Adrenal gland (tissue), 12 donors: ENCODE measurements around the gene UBTD2. TPM values are rescaled to one million over a fixed set of nuclear protein-coding genes. Genes with fewer than 3 reads are reported as not detected.

Source experiments
- DNase-seq, 7 donors: peaks; one replicate each; pipeline ENCODE4 v3.0.0-alpha.2; 2019 to 2020
- H3K27ac ChIP-seq, 5 donors: fragments of 200-600 bp; sonication (generic) in 4 of 5; 1 replicate in 3 of 5; 2 replicates in 2 of 5; pipeline versions ENCODE4 v1.5.1 to v1.8.0; 2016 to 2020; ENCODE audit warnings: mild to moderate bottlenecking in 1 of 5
- H3K27me3 ChIP-seq: fragments of 200-600 bp; 2 replicates; pipeline ENCODE4 v1.8.0; 2021
- H3K36me3 ChIP-seq, 2 donors: fragments of 200-600 bp; replicated peaks in 1 of 2; 1 replicate in 1 of 2; 2 replicates in 1 of 2; pipeline versions ENCODE4 v1.5.1 to v1.8.0; 2018 to 2022
- H3K4me1 ChIP-seq, 2 donors: fragments of 200-600 bp; replicated peaks in 1 of 2; 1 replicate in 1 of 2; 2 replicates in 1 of 2; pipeline versions ENCODE4 v1.5.1 to v1.8.0; 2018 to 2021
- H3K4me3 ChIP-seq, 4 donors: fragments of 200-600 bp; sonication (generic) in 3 of 4; one replicate each; pipeline ENCODE4 v1.5.1; 2016 to 2018
- H3K9me3 ChIP-seq, 3 donors: fragments of 200-600 bp; sonication (generic) in 1 of 3; replicated peaks in 1 of 3; 1 replicate in 2 of 3; 2 replicates in 1 of 3; pipeline versions ENCODE4 v1.5.1 to v1.8.0; 2016 to 2021
- CTCF ChIP-seq, 6 experiments: fragments of 450-650 bp in 4 of 6; fragments of 200-600 bp in 2 of 6; sonication (generic) in 1 of 6; IDR thresholded peaks; 1 replicate in 5 of 6; 2 replicates in 1 of 6; pipeline versions ENCODE4 v1.5.1 to v1.8.0; 2016 to 2021; ENCODE audit warnings: antibody characterized with exemption in 6 of 6, mild to moderate bottlenecking in 2 of 6, moderate library complexity in 1 of 6
- POLR2A ChIP-seq, 2 donors: fragments of 450-650 bp; IDR thresholded peaks; one replicate each; pipeline ENCODE4 v1.6.1; 2017; ENCODE audit warnings: antibody characterized with exemption in 2 of 2, mild to moderate bottlenecking in 2 of 2, moderate library complexity in 1 of 2
- WGBS, 4 donors: extraction: QIAGEN DNeasy Blood & Tissue Kit in 2 of 4; methylation state at CpG; one replicate each; pipeline versions ENCODE4 v1.1.5 to v1.1.7; 2013 to 2017; 5-methylcytosine and 5-hydroxymethylcytosine counted together
- intact Hi-C, 2 donors: fragments of 100-400 bp; cut with DNase I; formaldehyde crosslinking; loops; one replicate each; pipeline versions ENCODE4 v1.14.1 to v1.15.0; 2022 to 2023
- polyA plus RNA-seq, 3 donors: library from polyadenylated mRNA; stranded (reverse); fragments of 200-250 nt in 2 of 3; fragments of 350-450 nt in 1 of 3; fragmentation: Illumina TruSeq in 1 of 3; extraction: RNeasy Lipid Tissue Mini Kit (QIAGEN cat#74804) in 1 of 3; gene quantifications; one replicate each; pipeline ENCODE4 v1.2.3, GENCODE V29; 2013 to 2014
- total RNA-seq, 9 donors: library from RNA; depleted of rRNA in 4 of 9; stranded (reverse); fragments of >200 nt in 4 of 9; fragments of 120-200 nt in 1 of 9; fragmentation: NEBNext Ultra II Directional in 1 of 9; extraction: Animal tissue kit (Norgen Biotek cat#: 25700) in 1 of 9; gene quantifications; one replicate each; pipeline versions ENCODE4 v1.1.0 to v1.2.4, GENCODE V29; 2013 to 2023
- donor health status: healthy with polysubstance abuse.
- donor health status: Bipolar disorder and iron deficiency.
- donor health status: DM: yes; HTN: yes; CAD: no.
- donor health status: DM: no; HTN: no; CAD: no.
- donor health status: DM: no; HTN: no; CAD: no.
- donor health status: DM: yes; HTN: yes; CAD: no.

Gene UBTD2
- total and polyA plus RNA-seq, 12 donors = 8.2 to 24.7 (median 17.2) TPM

- H3K36me3 ChIP-seq = no peaks in the 10 kb centered on the region
- no peak overlapping the region for H3K27ac ChIP-seq
- intact Hi-C loops = no loop called here
- 91 to 97% (median 95%) methylated on average over 2 of the region's 2 CpGs for WGBS, 4 donors
- no peak overlapping the region for H3K4me3 ChIP-seq
- H3K9me3 ChIP-seq = no peaks in the 10 kb centered on the region
- no peak for DNase-seq
- peaks cover 12 to 25% of the 10 kb centered on the region in 2 donors for H3K4me1 ChIP-seq
- no peaks in the 10 kb centered on the region for H3K27me3 ChIP-seq
- TF ChIP-seq POLR2A (IDR thresholded peaks at IDR 0.05) (no peak), CTCF (IDR thresholded peaks at IDR 0.05) (no peak)
These were observed 114.3 kb downstream of the UBTD2 start for GRCh38 chr5:172169216-172169615.

- WGBS, 4 donors = 89 to 92% (median 91%) methylated on average over 3 to 8 of the region's 8 CpGs
- Histone ChIP-seq H3K27ac (no peak overlapping the region), H3K9me3 (no peaks in the 10 kb centered on the region), H3K4me3 (no peak overlapping the region), H3K4me1 (peaks cover 19 to 31% of the 10 kb centered on the region in 2 donors), H3K27me3 (no peaks in the 10 kb centered on the region), H3K36me3 (no peaks in the 10 kb centered on the region)
- DNase-seq = no peak
- TF ChIP-seq POLR2A (IDR thresholded peaks at IDR 0.05) (no peak), CTCF (IDR thresholded peaks at IDR 0.05) (no peak)
- intact Hi-C loops = no loop called here
These were observed 115.3 kb downstream of the UBTD2 start for GRCh38 chr5:172168311-172168710.

GRCh38 chr5:172167895-172168294 lies 115.7 kb downstream of the UBTD2 start:
- H3K4me3 ChIP-seq = no peak overlapping the region
- intact Hi-C loops = no loop called here
- WGBS, 4 donors = 90 to 98% (median 92%) methylated on average over 7 of the region's 7 CpGs
- no peak overlapping the region for H3K27ac ChIP-seq
- no peaks in the 10 kb centered on the region for H3K36me3 ChIP-seq
- H3K4me1 ChIP-seq = peaks cover 21 to 35% of the 10 kb centered on the region in 2 donors
- DNase-seq = no peak
- TF ChIP-seq POLR2A (IDR thresholded peaks at IDR 0.05) (no peak), CTCF (IDR thresholded peaks at IDR 0.05) (no peak)
- no peaks in the 10 kb centered on the region for H3K9me3 ChIP-seq
- no peaks in the 10 kb centered on the region for H3K27me3 ChIP-seq

GRCh38 chr5:172166030-172166826 lies 117.3 kb downstream of the UBTD2 start:
- 81 to 91% (median 86%) methylated on average over 14 to 16 of the region's 16 CpGs for WGBS, 4 donors
- no peak overlapping the region for H3K4me3 ChIP-seq
- no peak for DNase-seq
- intact Hi-C loops = no loop called here
- H3K4me1 ChIP-seq = peaks cover 21 to 43% of the 10 kb centered on the region in 2 donors
- no peaks in the 10 kb centered on the region for H3K9me3 ChIP-seq
- H3K27me3 ChIP-seq = no peaks in the 10 kb centered on the region
- H3K27ac ChIP-seq = peak overlapping the region in 1 of 5 donors; percentile 77
- H3K36me3 ChIP-seq = no peaks in the 10 kb centered on the region
- TF ChIP-seq POLR2A (IDR thresholded peaks at IDR 0.05) (no peak), CTCF (IDR thresholded peaks at IDR 0.05) (no peak)
